Activated T-helper 9 cell treated with anti-CD3 and anti-CD28 coated beads, Interleukin-2, amount 50 U/mL, for 16 hours (primary cell): Measurements from ENCODE around the gene TGFBI.

ENCODE experiments used
- DNase-seq: peaks from one replicate; pipeline ENCODE4 v3.0.0-alpha.2; 2020; ENCODE audit warnings: low read depth

The TGFBI gene

GRCh38 chr5:136046246-136046645 is 17.5 kb downstream of the TGFBI start:
- DNase-seq = no peak

- DNase-seq = no peak
Measured at GRCh38 chr5:136047858-136048257, 19.1 kb downstream of the TGFBI start.

- DNase-seq = no peak
Measured at GRCh38 chr5:136048966-136049365, 20.2 kb downstream of the TGFBI start.

GRCh38 chr5:136051486-136052220 is 22.9 kb downstream of the TGFBI start:
- DNase-seq = no peak

GRCh38 chr5:136052692-136053335 is 24.0 kb downstream of the TGFBI start:
- DNase-seq = no peak

- no peak for DNase-seq
Measured at GRCh38 chr5:136053336-136054141, 24.8 kb downstream of the TGFBI start.

GRCh38 chr5:136054142-136055019 is 25.6 kb downstream of the TGFBI start:
- DNase-seq = no peak

- no peak for DNase-seq
Measured at GRCh38 chr5:136055612-136056309, 27.0 kb downstream of the TGFBI start.

- no peak for DNase-seq
Measured at GRCh38 chr5:136056336-136056735, 27.5 kb downstream of the TGFBI start.

- no peak for DNase-seq
Measured at GRCh38 chr5:136056771-136057335, 28.1 kb downstream of the TGFBI start.

GRCh38 chr5:136057401-136058038 is 28.7 kb downstream of the TGFBI start:
- no peak for DNase-seq

GRCh38 chr5:136058039-136058971 is 29.5 kb downstream of the TGFBI start:
- no peak for DNase-seq

GRCh38 chr5:136058972-136059354 is 30.2 kb downstream of the TGFBI start:
- no peak for DNase-seq

- no peak for DNase-seq
Measured at GRCh38 chr5:136060963-136061362, 32.2 kb downstream of the TGFBI start.

- no peak for DNase-seq
Measured at GRCh38 chr5:136061630-136062365, 33.0 kb downstream of the TGFBI start.

GRCh38 chr5:136062366-136063274 is 33.8 kb downstream of the TGFBI start:
- DNase-seq = no peak

- no peak for DNase-seq
Measured at GRCh38 chr5:136063778-136064465, 35.1 kb downstream of the TGFBI start.
